HCT116 (cell line): ENCODE results near the gene DOCK3. TPM values are rescaled to one million over a fixed set of nuclear protein-coding genes. Genes with fewer than 3 reads are reported as not detected.

Experiments used
- ATAC-seq: fragments of 200-7000 bp; cut with Tn5 transposase; 2 replicates; pipeline ENCODE4 v1.9.1; 2020; ENCODE audit warnings: mild to moderate bottlenecking, moderate library complexity
- BruUV-seq: library from RNA; stranded (reverse); fragments of 400-500 nt; replicated peaks from 2 replicates; lab custom pipeline; 2021; lab: Mats Ljungman, UMichigan
- CTCF ChIA-PET: fragments of 300-600 bp; sonication (Branson Sonifier 250); formaldehyde crosslinking; loops from one replicate; lab custom pipeline; 2021; ENCODE audit warnings: antibody characterized with exemption; lab: Charles Lee
- POLR2A ChIA-PET: fragments of 300-600, 350-600 bp; sonication (Branson Sonifier 250); formaldehyde crosslinking; loops from one replicate; lab custom pipeline; 2021; ENCODE audit warnings: antibody characterized with exemption; lab: Charles Lee
- RAD21 ChIA-PET, 2 experiments: fragments of 300-600 bp; sonication (Branson Sonifier 250); formaldehyde crosslinking; loops; one replicate each; lab custom pipeline; 2023; ENCODE audit warnings: low total read pairs in 2 of 2; ENCODE audit not compliant: uncharacterized antibody in 2 of 2, unreplicated experiment in 2 of 2, low non-redundant PET in 1 of 2; lab: Charles Lee
- DNase-seq: peaks from one replicate; pipeline ENCODE4 v3.0.0-alpha.2; 2010; ENCODE audit warnings: low read depth, low spot score
- H2AFZ ChIP-seq: fragments of 200-600 bp; shearing (Covaris generic), sonication (generic); 2 replicates; pipeline ENCODE4 v1.6.1; 2017; ENCODE audit warnings: low read depth, mixed run types, mixed read lengths, antibody characterized with exemption, low read length; ENCODE audit not compliant: poor library complexity, severe bottlenecking
- H3K27ac ChIP-seq: 2 replicates; pipeline ENCODE4 v1.5.1; 2012; ENCODE audit warnings: low read depth, low read length
- H3K27me3 ChIP-seq: fragments of 200-600 bp; sonication (generic); 2 replicates; pipeline ENCODE4 v1.6.1; 2016; ENCODE audit warnings: mixed run types, low read length, mixed read lengths; ENCODE audit not compliant: insufficient read depth
- H3K36me3 ChIP-seq, 2 experiments: fragments of 200-500 bp in 1 of 2; fragments of 200-600 bp in 1 of 2; sonication (Bioruptor generic) in 1 of 2; sonication (generic) in 1 of 2; 2 replicates each; pipeline versions ENCODE4 v1.5.1 to v1.6.1; 2014 to 2016; ENCODE audit warnings: low read length in 2 of 2, inconsistent platforms in 1 of 2, mixed read lengths in 1 of 2, mixed run types in 1 of 2; ENCODE audit not compliant: insufficient read depth in 2 of 2, control insufficient read depth in 1 of 2
- H3K4me1 ChIP-seq, 2 experiments: fragments of 200-600 bp in 1 of 2; sonication (generic) in 1 of 2; 2 replicates each; pipeline versions ENCODE4 v1.5.1 to v1.6.1; 2012 to 2017; ENCODE audit warnings: low read length in 2 of 2, inconsistent platforms in 1 of 2, mild to moderate bottlenecking in 1 of 2, mixed read lengths in 1 of 2, mixed run types in 1 of 2, moderate library complexity in 1 of 2; ENCODE audit not compliant: insufficient read depth in 2 of 2, control insufficient read depth in 1 of 2
- H3K4me2 ChIP-seq: fragments of 200-600 bp; sonication (generic); 2 replicates; pipeline ENCODE4 v1.6.1; 2017; ENCODE audit warnings: mixed run types, low read length, mixed read lengths
- H3K4me3 ChIP-seq, 2 experiments: fragments of 200-600 bp in 1 of 2; sonication (generic) in 1 of 2; replicated peaks in 1 of 2; 2 replicates each; pipeline ENCODE4 v1.5.1; 2011 to 2016; ENCODE audit warnings: low read length in 2 of 2, control low read depth in 1 of 2, low read depth in 1 of 2, mild to moderate bottlenecking in 1 of 2, mixed read lengths in 1 of 2, mixed run types in 1 of 2
- H3K79me2 ChIP-seq: fragments of 200-600 bp; sonication (generic); 2 replicates; pipeline ENCODE4 v1.6.1; 2017; ENCODE audit warnings: mild to moderate bottlenecking, mixed run types, low read length, moderate library complexity, mixed read lengths; ENCODE audit not compliant: insufficient read depth
- H3K9ac ChIP-seq: fragments of 200-600 bp; sonication (generic); 2 replicates; pipeline ENCODE4 v1.6.1; 2016; ENCODE audit warnings: low read length, mixed read lengths
- H3K9me2 ChIP-seq: fragments of 200-600 bp; sonication (generic), shearing (Covaris generic); 2 replicates; pipeline ENCODE4 v1.6.1; 2017; ENCODE audit warnings: mixed run types, mild to moderate bottlenecking, moderate library complexity; ENCODE audit not compliant: insufficient read depth
- H3K9me3 ChIP-seq, 2 experiments: fragments of 200-500 bp in 1 of 2; fragments of 200-600 bp in 1 of 2; sonication (Bioruptor generic) in 1 of 2; sonication (generic) in 1 of 2; 2 replicates each; pipeline ENCODE4 v1.6.1; 2014 to 2017; ENCODE audit warnings: low read length in 2 of 2, mixed read lengths in 2 of 2, inconsistent platforms in 1 of 2, low read depth in 1 of 2, mild to moderate bottlenecking in 1 of 2, mixed run types in 1 of 2, moderate library complexity in 1 of 2; ENCODE audit not compliant: control insufficient read depth in 1 of 2, insufficient read depth in 1 of 2
- H4K20me1 ChIP-seq: fragments of 200-600 bp; sonication (generic), shearing (Covaris generic); 2 replicates; pipeline ENCODE4 v1.6.1; 2017; ENCODE audit warnings: mixed run types, mild to moderate bottlenecking, moderate library complexity; ENCODE audit not compliant: insufficient read depth
- ATF3 ChIP-seq: IDR thresholded peaks from 2 replicates; pipeline ENCODE4 v1.6.1; 2012
- CEBPB ChIP-seq: IDR thresholded peaks from 2 replicates; pipeline ENCODE4 v1.6.1; 2012; ENCODE audit warnings: low read depth
- EGR1 ChIP-seq: IDR thresholded peaks from 2 replicates; pipeline ENCODE4 v1.6.1; 2012; ENCODE audit warnings: low read depth
- EZH2 ChIP-seq: fragments of 200-600 bp; sonication (generic); IDR thresholded peaks from 2 replicates; pipeline ENCODE4 v1.6.1; 2017; ENCODE audit warnings: antibody characterized with exemption, mixed run types
- EZH2phosphoT487 ChIP-seq: fragments of 200-600 bp; IDR thresholded peaks from 2 replicates; pipeline ENCODE4 v1.6.1; 2018; ENCODE audit warnings: antibody characterized with exemption, borderline replicate concordance
- JUND ChIP-seq: IDR thresholded peaks from 2 replicates; pipeline ENCODE4 v1.6.1; 2012
- POLR2A ChIP-seq: IDR thresholded peaks from 2 replicates; pipeline ENCODE4 v1.7.0; 2011; ENCODE audit warnings: borderline replicate concordance; ENCODE audit not compliant: insufficient read depth, insufficient read length; ENCODE audit errors: extremely low read depth
- RAD21 ChIP-seq: IDR thresholded peaks from 2 replicates; pipeline ENCODE4 v1.6.1; 2012; ENCODE audit warnings: low read depth, mild to moderate bottlenecking
- REST ChIP-seq: IDR thresholded peaks from 2 replicates; pipeline ENCODE4 v1.6.1; 2012; ENCODE audit warnings: low read depth
- SIN3A ChIP-seq: IDR thresholded peaks from 2 replicates; pipeline ENCODE4 v1.6.1; 2012; ENCODE audit warnings: low read depth
- SP1 ChIP-seq: IDR thresholded peaks from 2 replicates; pipeline ENCODE4 v1.6.1; 2012; ENCODE audit warnings: low read depth
- ZBTB33 ChIP-seq: IDR thresholded peaks from 2 replicates; pipeline ENCODE4 v1.6.1; 2011; ENCODE audit warnings: mild to moderate bottlenecking, low read length, moderate library complexity; ENCODE audit not compliant: insufficient replicate concordance; ENCODE audit errors: extremely low read depth
- ZFX ChIP-seq: fragments of 450-650 bp; IDR thresholded peaks from 2 replicates; pipeline ENCODE4 v1.6.1; 2017
- ZNF274 ChIP-seq: fragments of 200-500 bp; sonication (Bioruptor generic); IDR thresholded peaks from 2 replicates; pipeline ENCODE4 v1.6.1; 2014; ENCODE audit warnings: mild to moderate bottlenecking, low read depth, low read length, inconsistent platforms
- intact Hi-C: fragments of 100-400 bp; cut with micrococcal nuclease; formaldehyde crosslinking; loops from 2 replicates; pipeline ENCODE4 v1.10.0; 2022
- total RNA-seq: library from RNA; stranded (reverse); gene quantifications from one replicate; pipeline ENCODE4 v1.2.1, GENCODE V29; 2021; ENCODE audit not compliant: unreplicated experiment

Gene DOCK3
- total RNA-seq, 1 experiment from 2014 or later, result 4.2 TPM

- no peaks in the 10 kb centered on the region for H3K36me3 ChIP-seq
- H3K9me3 ChIP-seq, result no peaks in the 10 kb centered on the region
- no peaks in the 10 kb centered on the region for H3K79me2 ChIP-seq
- no peaks in the 10 kb centered on the region for H3K27me3 ChIP-seq
- H3K9me2 ChIP-seq, result no peaks in the 10 kb centered on the region
- H3K4me1 ChIP-seq, result no peaks in the 10 kb centered on the region
- H3K27ac ChIP-seq, result no peak overlapping the region
- DNase-seq, result no peak
- no peak overlapping the region for H2AFZ ChIP-seq
- ATAC-seq, result no peak
- POLR2A ChIA-PET, result no interaction called here
- RAD21 ChIA-PET, result no interaction called here
- no peaks in the 10 kb centered on the region for H4K20me1 ChIP-seq
- H3K4me3 ChIP-seq, result no peak overlapping the region
- H3K4me2 ChIP-seq, result no peak overlapping the region
- TF ChIP-seq POLR2A, result no peak
- TF ChIP-seq EGR1, result no peak
- TF ChIP-seq ATF3, result no peak
- TF ChIP-seq SP1, result no peak
- TF ChIP-seq REST, result no peak
- TF ChIP-seq EZH2phosphoT487, result no peak
- TF ChIP-seq EZH2, result no peak
- no peak for TF ChIP-seq JUND
- TF ChIP-seq ZNF274, result no peak
- TF ChIP-seq ZFX, result no peak
- TF ChIP-seq ZBTB33, result no peak
- no peak for TF ChIP-seq RAD21
- no peak for TF ChIP-seq CEBPB
- no peak for TF ChIP-seq SIN3A
- BruUV-seq, result no TSS peak
- CTCF ChIA-PET, result no interaction called here
- H3K9ac ChIP-seq, result no peak overlapping the region
- intact Hi-C loops, result no loop called here
Observed at GRCh38 chr3:51139616-51140015, 464.9 kb downstream of the DOCK3 start.
